Fibroblast of lung (primary cell): Measurements from ENCODE around the gene MYD88. TPM values are rescaled to one million over a fixed set of nuclear protein-coding genes. Genes with fewer than 3 reads are reported as not detected.

ENCODE experiments used
- DNase-seq, 2 donors: peaks; one replicate each; pipeline versions ENCODE4 v3.0.0 to v3.0.0-alpha.2; 2010; ENCODE audit warnings: low read depth in 2 of 2
- H2AFZ ChIP-seq: 2 replicates; pipeline ENCODE4 v1.5.1; 2012; ENCODE audit warnings: low read length, control low read depth, inconsistent platforms
- H3K27ac ChIP-seq: 2 replicates; pipeline ENCODE4 v1.5.1; 2011; ENCODE audit warnings: low read length, control low read depth; ENCODE audit not compliant: insufficient read depth
- H3K27me3 ChIP-seq: 2 replicates; pipeline ENCODE4 v1.5.1; 2011; ENCODE audit warnings: mild to moderate bottlenecking, low read length; ENCODE audit not compliant: control insufficient read depth, insufficient read depth
- H3K36me3 ChIP-seq: 2 replicates; pipeline ENCODE4 v1.5.1; 2011; ENCODE audit warnings: low read length; ENCODE audit not compliant: control insufficient read depth, insufficient read depth
- H3K4me1 ChIP-seq: 2 replicates; pipeline ENCODE4 v1.5.1; 2011; ENCODE audit warnings: low read length; ENCODE audit not compliant: control insufficient read depth, insufficient read depth; ENCODE audit errors: extremely low read depth
- H3K4me2 ChIP-seq: 2 replicates; pipeline ENCODE4 v1.5.1; 2011; ENCODE audit warnings: low read length, control low read depth; ENCODE audit not compliant: insufficient read depth; ENCODE audit errors: extremely low read depth
- H3K4me3 ChIP-seq, 4 experiments: fragments of 200-600 bp in 1 of 4; sonication (generic) in 1 of 4; replicated peaks in 1 of 4; 2 replicates each; pipeline ENCODE4 v1.5.1; 2011 to 2016; ENCODE audit warnings: low read length in 4 of 4, low read depth in 3 of 4, mild to moderate bottlenecking in 3 of 4, control low read depth in 2 of 4, inconsistent platforms in 1 of 4, mixed read lengths in 1 of 4; ENCODE audit not compliant: insufficient read depth in 1 of 4; ENCODE audit errors: control extremely low read depth in 1 of 4
- H3K79me2 ChIP-seq: 2 replicates; pipeline ENCODE4 v1.5.1; 2012; ENCODE audit warnings: mild to moderate bottlenecking, low read length, inconsistent platforms; ENCODE audit not compliant: control insufficient read depth, insufficient read depth
- H3K9ac ChIP-seq: 2 replicates; pipeline ENCODE4 v1.5.1; 2011; ENCODE audit warnings: mild to moderate bottlenecking, low read length, control low read depth; ENCODE audit not compliant: insufficient read depth
- H3K9me3 ChIP-seq: 2 replicates; pipeline ENCODE4 v1.5.1; 2012; ENCODE audit warnings: low read depth, low read length; ENCODE audit not compliant: control insufficient read depth, insufficient read depth
- H4K20me1 ChIP-seq: 2 replicates; pipeline ENCODE4 v1.5.1; 2011; ENCODE audit warnings: low read length; ENCODE audit not compliant: control insufficient read depth, insufficient read depth; ENCODE audit errors: extremely low read depth
- EZH2 ChIP-seq: IDR thresholded peaks from 2 replicates; pipeline ENCODE4 v1.5.1; 2012; ENCODE audit warnings: low read length, control low read depth, mild to moderate bottlenecking; ENCODE audit errors: missing control alignments
- polyA plus RNA-seq, 2 donors: library from polyadenylated mRNA; depleted of rRNA in 1 of 2; stranded (reverse) in 1 of 2; unstranded in 1 of 2; fragments of >200 nt; gene quantifications; 2 replicates each; pipeline ENCODE4 v1.2.1, GENCODE V29; 2011 to 2012; ENCODE audit warnings: missing spikeins in 1 of 2
- total RNA-seq: library from RNA; depleted of rRNA; stranded (reverse); fragments of >200 nt; gene quantifications from 2 replicates; pipeline ENCODE4 v1.2.1, GENCODE V29; 2014
- TF ChIP-seq, protein P1 (sequence below), 2 donors: IDR thresholded peaks in 1 of 2; conservative IDR thresholded peaks in 1 of 2; 1 replicate in 1 of 2; 2 replicates in 1 of 2; pipeline ENCODE4 v1.5.1; 2011 to 2012; ENCODE audit warnings: low read length in 2 of 2, control low read depth in 1 of 2, inconsistent platforms in 1 of 2, low read depth in 1 of 2, mild to moderate bottlenecking in 1 of 2

MYD88 gene
- total and polyA plus RNA-seq, 2 donors (not counting 1 experiment from before 2014, with no cell fraction given): 12.1 to 22.1 TPM

DNA sequence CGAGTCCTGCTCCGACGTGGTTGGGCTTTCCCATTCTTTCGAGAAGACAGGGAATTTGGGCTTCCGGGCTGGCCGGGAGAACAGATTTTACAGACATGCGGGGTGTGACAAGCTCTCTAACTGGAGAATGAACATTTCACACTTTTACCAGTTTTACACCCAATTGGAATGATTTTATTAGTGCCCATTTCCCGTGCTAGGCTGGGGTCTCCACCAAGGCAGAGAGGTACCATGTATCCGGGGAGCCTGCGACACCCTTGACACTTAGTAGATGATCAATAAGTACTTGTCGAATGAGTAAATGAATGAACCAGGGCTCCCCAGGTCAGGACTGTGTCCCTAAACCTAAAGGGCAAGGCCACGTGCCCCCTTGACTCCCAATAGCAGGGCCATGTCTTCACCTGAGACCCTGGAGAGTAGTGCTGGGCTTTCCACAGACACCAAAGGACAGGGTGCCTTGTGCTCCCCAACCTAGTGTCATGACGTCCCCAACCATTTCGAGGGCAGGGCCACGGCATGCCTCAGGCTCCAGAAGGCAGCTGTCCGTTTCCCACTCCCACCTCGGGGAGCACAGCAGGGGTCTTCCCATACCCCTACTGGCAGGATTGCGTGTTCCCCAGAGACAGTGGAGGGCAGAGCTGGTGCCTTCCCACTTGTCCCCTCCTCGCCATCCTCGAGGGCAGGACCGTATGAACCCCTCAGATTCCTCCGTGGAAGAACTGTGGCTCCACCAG is 679 bp upstream of the MYD88 start:
- Histone ChIP-seq H3K27ac (peak overlapping the region; percentile 75), H3K79me2 (peaks cover 18% of the 10 kb centered on the region), H3K4me2 (peak overlapping the region; percentile 94), H2AFZ (peak overlapping the region; percentile 84), H3K27me3 (no peaks in the 10 kb centered on the region), H3K9ac (peak overlapping the region; percentile 67), H4K20me1 (no peaks in the 10 kb centered on the region), H3K4me3 (peak overlapping the region; percentile 73 to 82 (median 80)), H3K4me1 (peaks cover 12% of the 10 kb centered on the region), H3K9me3 (no peaks in the 10 kb centered on the region), H3K36me3 (peaks cover 7% of the 10 kb centered on the region)
- DNase-seq: peak in 1 of 2 donors; percentile 5
- TF ChIP-seq EZH2: no peak
- TF ChIP-seq, protein P1, sequence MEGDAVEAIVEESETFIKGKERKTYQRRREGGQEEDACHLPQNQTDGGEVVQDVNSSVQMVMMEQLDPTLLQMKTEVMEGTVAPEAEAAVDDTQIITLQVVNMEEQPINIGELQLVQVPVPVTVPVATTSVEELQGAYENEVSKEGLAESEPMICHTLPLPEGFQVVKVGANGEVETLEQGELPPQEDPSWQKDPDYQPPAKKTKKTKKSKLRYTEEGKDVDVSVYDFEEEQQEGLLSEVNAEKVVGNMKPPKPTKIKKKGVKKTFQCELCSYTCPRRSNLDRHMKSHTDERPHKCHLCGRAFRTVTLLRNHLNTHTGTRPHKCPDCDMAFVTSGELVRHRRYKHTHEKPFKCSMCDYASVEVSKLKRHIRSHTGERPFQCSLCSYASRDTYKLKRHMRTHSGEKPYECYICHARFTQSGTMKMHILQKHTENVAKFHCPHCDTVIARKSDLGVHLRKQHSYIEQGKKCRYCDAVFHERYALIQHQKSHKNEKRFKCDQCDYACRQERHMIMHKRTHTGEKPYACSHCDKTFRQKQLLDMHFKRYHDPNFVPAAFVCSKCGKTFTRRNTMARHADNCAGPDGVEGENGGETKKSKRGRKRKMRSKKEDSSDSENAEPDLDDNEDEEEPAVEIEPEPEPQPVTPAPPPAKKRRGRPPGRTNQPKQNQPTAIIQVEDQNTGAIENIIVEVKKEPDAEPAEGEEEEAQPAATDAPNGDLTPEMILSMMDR (conservative IDR thresholded peaks at IDR 0.05 in 1 of 2, IDR thresholded peaks at IDR 0.05 in 1 of 2; ENCODE audit: low read depth in 1 of 2, low read length in 2 of 2): no peak

DNA sequence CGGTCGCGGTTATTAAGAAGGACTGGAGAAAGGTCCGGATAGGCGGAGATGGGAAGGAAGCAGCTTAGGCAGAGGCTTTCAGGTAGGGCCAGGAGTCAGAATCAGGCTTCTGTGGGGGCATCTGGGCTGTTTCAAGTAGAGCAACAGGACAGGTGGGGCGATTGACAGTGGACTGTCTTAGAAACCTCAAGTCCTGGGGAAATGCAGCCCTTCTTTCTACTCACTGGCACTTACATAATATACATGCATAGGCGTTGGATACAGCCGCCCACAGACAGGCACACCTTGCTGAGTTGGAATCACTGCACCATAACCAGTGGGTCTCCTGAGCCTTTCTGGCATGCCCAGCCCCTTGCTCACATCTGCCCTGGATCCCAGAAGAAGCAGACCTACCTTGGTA is 730 bp downstream of the MYD88 start:
- DNase-seq: no peak
- peak overlapping the region; percentile 75 for H3K27ac ChIP-seq

DNA sequence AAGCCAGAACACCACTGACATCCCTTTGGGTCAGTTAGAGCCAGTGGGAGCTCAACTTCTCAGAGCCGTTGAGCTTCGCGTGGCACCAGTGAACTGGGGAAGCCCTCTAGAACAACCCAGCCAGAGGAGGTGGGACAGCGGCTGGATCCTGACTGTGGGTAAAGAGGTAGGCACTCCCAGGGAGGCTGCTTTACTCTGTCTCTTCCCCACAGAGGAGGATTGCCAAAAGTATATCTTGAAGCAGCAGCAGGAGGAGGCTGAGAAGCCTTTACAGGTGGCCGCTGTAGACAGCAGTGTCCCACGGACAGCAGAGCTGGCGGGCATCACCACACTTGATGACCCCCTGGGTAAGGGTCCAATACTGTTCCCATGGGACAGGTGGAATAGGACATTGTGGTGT is 1.2 kb downstream of the MYD88 start:
- Histone ChIP-seq H4K20me1 (no peaks in the 10 kb centered on the region), H3K9me3 (no peaks in the 10 kb centered on the region), H3K79me2 (peaks cover 18% of the 10 kb centered on the region), H3K4me3 (peak overlapping the region; percentile 73 to 82 (median 80)), H3K4me1 (peaks cover 12% of the 10 kb centered on the region), H3K27ac (no peak overlapping the region), H2AFZ (no peak overlapping the region), H3K36me3 (peaks cover 5% of the 10 kb centered on the region), H3K4me2 (peak overlapping the region; percentile 98), H3K27me3 (no peaks in the 10 kb centered on the region), H3K9ac (no peak overlapping the region)
- no peak for DNase-seq
- TF ChIP-seq EZH2: no peak
- TF ChIP-seq, protein P1 (conservative IDR thresholded peaks at IDR 0.05 in 1 of 2, IDR thresholded peaks at IDR 0.05 in 1 of 2; ENCODE audit: low read depth in 1 of 2, low read length in 2 of 2): no peak

More for the DNA sequence above, 730 bp downstream of the MYD88 start:
- Histone ChIP-seq H3K4me1 (peaks cover 12% of the 10 kb centered on the region), H3K4me3 (peak overlapping the region; percentile 73 to 82 (median 80)), H3K27me3 (no peaks in the 10 kb centered on the region), H3K36me3 (peaks cover 5% of the 10 kb centered on the region), H4K20me1 (no peaks in the 10 kb centered on the region), H3K79me2 (peaks cover 18% of the 10 kb centered on the region), H3K9me3 (no peaks in the 10 kb centered on the region), H2AFZ (peak overlapping the region; percentile 79), H3K9ac (peak overlapping the region; percentile 78), H3K4me2 (peak overlapping the region; percentile 98)
- TF ChIP-seq EZH2: no peak
- TF ChIP-seq, protein P1 (conservative IDR thresholded peaks at IDR 0.05 in 1 of 2, IDR thresholded peaks at IDR 0.05 in 1 of 2; ENCODE audit: low read depth in 1 of 2, low read length in 2 of 2): no peak
